ENCODE data around the gene LDLRAD3. TPM values are rescaled to one million over a fixed set of nuclear protein-coding genes. Genes with fewer than 3 reads are reported as not detected.

The LDLRAD3 gene
- total RNA-seq, 2 experiments from 2014 or later = 0.46 to 0.47 TPM

- no peak for DNase-seq
- Mint-ChIP-seq H3K27me3 (peaks cover 8% of the 10 kb centered on the region), H3K9me3 (ENCODE audit: low read depth) (peaks cover 3% of the 10 kb centered on the region), H3K4me1 (no peaks in the 10 kb centered on the region), H3K4me3 (no peak overlapping the region), H3K27ac (no peak overlapping the region), H3K36me3 (ENCODE audit: low read depth) (no peaks in the 10 kb centered on the region)
- ChIA-PET POLR2A (no interaction called here), CTCF (no interaction called here)
- intact Hi-C loops (cut with DNase I, micrococcal nuclease) = no loop called here
- no peak for ATAC-seq
Observed at GRCh38 chr11:36061471-36061870, 117.6 kb downstream of the LDLRAD3 start.

GRCh38 chr11:36062796-36063365, 119.0 kb downstream of the LDLRAD3 start:
- ChIA-PET CTCF (interaction anchor here (1.0 to 1.2 kb wide), 2 partner anchors 9 to 20 kb away, joined by 3 read pairs; no protein-coding TSS in a partner anchor), POLR2A (no interaction called here)
- peaks cover 11% of the 10 kb centered on the region for H3K27me3 Mint-ChIP-seq
- H3K9me3 Mint-ChIP-seq (ENCODE audit: low read depth) = peaks cover 7% of the 10 kb centered on the region
- intact Hi-C loops (cut with DNase I, micrococcal nuclease) = no loop called here
- no peak overlapping the region for H3K4me3 Mint-ChIP-seq
- no peaks in the 10 kb centered on the region for H3K4me1 Mint-ChIP-seq
- DNase-seq (no peak), ATAC-seq (no peak)
- H3K27ac Mint-ChIP-seq = no peak overlapping the region
- H3K36me3 Mint-ChIP-seq (ENCODE audit: low read depth) = no peaks in the 10 kb centered on the region

GRCh38 chr11:36065436-36065835, 121.6 kb downstream of the LDLRAD3 start:
- H3K27ac Mint-ChIP-seq = no peak overlapping the region
- H3K4me3 Mint-ChIP-seq = no peak overlapping the region
- POLR2A ChIA-PET = no interaction called here
- H3K9me3 Mint-ChIP-seq (ENCODE audit: low read depth) = peaks cover 10% of the 10 kb centered on the region
- CTCF ChIA-PET = no interaction called here
- peaks cover 11% of the 10 kb centered on the region for H3K27me3 Mint-ChIP-seq
- DNase-seq = no peak
- no peaks in the 10 kb centered on the region for H3K4me1 Mint-ChIP-seq
- intact Hi-C loops (cut with DNase I, micrococcal nuclease) = no loop called here
- H3K36me3 Mint-ChIP-seq (ENCODE audit: low read depth) = no peaks in the 10 kb centered on the region
- ATAC-seq = no peak

- H3K4me1 Mint-ChIP-seq = no peaks in the 10 kb centered on the region
- DNase-seq (no peak), ATAC-seq (no peak)
- POLR2A ChIA-PET = no interaction called here
- H3K36me3 Mint-ChIP-seq (ENCODE audit: low read depth) = no peaks in the 10 kb centered on the region
- no peak overlapping the region for H3K4me3 Mint-ChIP-seq
- peaks cover 11% of the 10 kb centered on the region for H3K27me3 Mint-ChIP-seq
- CTCF ChIA-PET = no interaction called here
- peaks cover 10% of the 10 kb centered on the region for H3K9me3 Mint-ChIP-seq (ENCODE audit: low read depth)
- H3K27ac Mint-ChIP-seq = no peak overlapping the region
- intact Hi-C loops (cut with DNase I, micrococcal nuclease) = no loop called here
Observed at GRCh38 chr11:36066891-36067290, 123.0 kb downstream of the LDLRAD3 start.

- Mint-ChIP-seq H3K9me3 (ENCODE audit: low read depth) (peaks cover 9% of the 10 kb centered on the region), H3K27me3 (peaks cover 5% of the 10 kb centered on the region), H3K4me3 (no peak overlapping the region), H3K4me1 (no peaks in the 10 kb centered on the region), H3K27ac (no peak overlapping the region), H3K36me3 (ENCODE audit: low read depth) (no peaks in the 10 kb centered on the region)
- DNase-seq = no peak
- no peak for ATAC-seq
- CTCF ChIA-PET = no interaction called here
- intact Hi-C loops (cut with DNase I, micrococcal nuclease) = no loop called here
- POLR2A ChIA-PET = no interaction called here
Observed at GRCh38 chr11:36069576-36070212, 125.8 kb downstream of the LDLRAD3 start.

- Mint-ChIP-seq H3K27me3 (peaks cover 3% of the 10 kb centered on the region), H3K36me3 (ENCODE audit: low read depth) (no peaks in the 10 kb centered on the region), H3K27ac (no peak overlapping the region), H3K4me3 (no peak overlapping the region), H3K9me3 (ENCODE audit: low read depth) (peaks cover 7% of the 10 kb centered on the region), H3K4me1 (no peaks in the 10 kb centered on the region)
- no peak for ATAC-seq
- ChIA-PET POLR2A (no interaction called here), CTCF (no interaction called here)
- DNase-seq = no peak
- intact Hi-C loops (cut with DNase I, micrococcal nuclease) = no loop called here
Observed at GRCh38 chr11:36070213-36070953, 126.5 kb downstream of the LDLRAD3 start.

- Mint-ChIP-seq H3K36me3 (ENCODE audit: low read depth) (no peaks in the 10 kb centered on the region), H3K9me3 (ENCODE audit: low read depth) (peaks cover 7% of the 10 kb centered on the region), H3K27me3 (peaks cover 3% of the 10 kb centered on the region), H3K27ac (no peak overlapping the region), H3K4me1 (no peaks in the 10 kb centered on the region), H3K4me3 (no peak overlapping the region)
- ATAC-seq (no peak), DNase-seq (no peak)
- CTCF ChIA-PET = no interaction called here
- intact Hi-C loops (cut with DNase I, micrococcal nuclease) = no loop called here
- POLR2A ChIA-PET = no interaction called here
Observed at GRCh38 chr11:36070954-36071330, 127.1 kb downstream of the LDLRAD3 start.

GRCh38 chr11:36071917-36072500, 128.1 kb downstream of the LDLRAD3 start:
- CTCF ChIA-PET = no interaction called here
- Mint-ChIP-seq H3K4me1 (no peaks in the 10 kb centered on the region), H3K36me3 (ENCODE audit: low read depth) (no peaks in the 10 kb centered on the region), H3K9me3 (ENCODE audit: low read depth) (peaks cover 3% of the 10 kb centered on the region), H3K4me3 (no peak overlapping the region), H3K27me3 (peaks cover under 1% of the 10 kb centered on the region), H3K27ac (no peak overlapping the region)
- DNase-seq (no peak), ATAC-seq (no peak)
- intact Hi-C loops (cut with DNase I, micrococcal nuclease) = no loop called here
- POLR2A ChIA-PET = no interaction called here

GRCh38 chr11:36073411-36074203, 129.7 kb downstream of the LDLRAD3 start:
- POLR2A ChIA-PET = no interaction called here

GRCh38 chr11:36074941-36075431, 131.1 kb downstream of the LDLRAD3 start:
- Mint-ChIP-seq H3K36me3 (ENCODE audit: low read depth) (no peaks in the 10 kb centered on the region), H3K27me3 (no peaks in the 10 kb centered on the region), H3K4me1 (no peaks in the 10 kb centered on the region), H3K9me3 (ENCODE audit: low read depth) (no peaks in the 10 kb centered on the region), H3K27ac (no peak overlapping the region), H3K4me3 (no peak overlapping the region)
- no peak for ATAC-seq
- ChIA-PET POLR2A (no interaction called here), CTCF (interaction anchor here (0.7 kb wide), 1 partner anchor 10 kb away, joined by 3 read pairs; no protein-coding TSS in a partner anchor)
- intact Hi-C loops (cut with DNase I, micrococcal nuclease) = no loop called here
- DNase-seq = no peak

More at GRCh38 chr11:36073411-36074203, 129.7 kb downstream of the LDLRAD3 start:
- Mint-ChIP-seq H3K4me3 (no peak overlapping the region), H3K4me1 (no peaks in the 10 kb centered on the region), H3K9me3 (ENCODE audit: low read depth) (no peaks in the 10 kb centered on the region), H3K36me3 (ENCODE audit: low read depth) (no peaks in the 10 kb centered on the region), H3K27me3 (no peaks in the 10 kb centered on the region), H3K27ac (no peak overlapping the region)
- ATAC-seq (no peak), DNase-seq (no peak)
- intact Hi-C loops (cut with DNase I, micrococcal nuclease) = no loop called here
- CTCF ChIA-PET = interaction anchor here (0.6 kb wide), 1 partner anchor 9 kb away, joined by 6 read pairs; no protein-coding TSS in a partner anchor

- no peak overlapping the region for H3K27ac Mint-ChIP-seq
- DNase-seq = no peak
- no peak for ATAC-seq
- CTCF ChIA-PET = no interaction called here
- POLR2A ChIA-PET = no interaction called here
- no peaks in the 10 kb centered on the region for H3K36me3 Mint-ChIP-seq (ENCODE audit: low read depth)
- intact Hi-C loops (cut with DNase I, micrococcal nuclease) = no loop called here
- no peaks in the 10 kb centered on the region for H3K9me3 Mint-ChIP-seq (ENCODE audit: low read depth)
- H3K4me1 Mint-ChIP-seq = no peaks in the 10 kb centered on the region
- no peaks in the 10 kb centered on the region for H3K27me3 Mint-ChIP-seq
- no peak overlapping the region for H3K4me3 Mint-ChIP-seq
Observed at GRCh38 chr11:36077368-36077767, 133.5 kb downstream of the LDLRAD3 start.
